Activated T-cell treated with anti-CD3 and anti-CD28 coated beads, Interleukin-2, amount 50 U/mL, for 24 hours (primary cell): ENCODE data around the gene GBGT1.

Experiments used
- DNase-seq: peaks from one replicate; pipeline ENCODE4 v3.0.0-alpha.2; 2020
- H3K27ac Mint-ChIP-seq: 2 replicates; pipeline ENCODE4 v1.8.0; 2020; ENCODE audit warnings: mild to moderate bottlenecking, mixed read lengths
- H3K27me3 Mint-ChIP-seq: 2 replicates; pipeline ENCODE4 v1.8.0; 2020; ENCODE audit warnings: mixed read lengths
- H3K36me3 Mint-ChIP-seq: 2 replicates; pipeline ENCODE4 v1.8.0; 2020; ENCODE audit warnings: low read depth, mixed read lengths
- H3K4me1 Mint-ChIP-seq: 2 replicates; pipeline ENCODE4 v1.8.0; 2020; ENCODE audit warnings: low read depth, mixed read lengths
- H3K4me3 Mint-ChIP-seq: 2 replicates; pipeline ENCODE4 v1.8.0; 2020; ENCODE audit warnings: mild to moderate bottlenecking, moderate library complexity, mixed read lengths
- H3K9me3 Mint-ChIP-seq: 2 replicates; pipeline ENCODE4 v1.8.0; 2020; ENCODE audit warnings: mixed read lengths

The GBGT1 gene

GRCh38 chr9:133146746-133147411 is 16.8 kb downstream of the GBGT1 start:
- H3K4me1 Mint-ChIP-seq, result peaks cover 65% of the 10 kb centered on the region
- H3K4me3 Mint-ChIP-seq, result peak overlapping the region; percentile 93
- DNase-seq, result no peak
- peak overlapping the region; percentile 95 for H3K27ac Mint-ChIP-seq
- H3K36me3 Mint-ChIP-seq, result peaks cover 31% of the 10 kb centered on the region
- H3K27me3 Mint-ChIP-seq, result no peaks in the 10 kb centered on the region
- no peaks in the 10 kb centered on the region for H3K9me3 Mint-ChIP-seq

DNA sequence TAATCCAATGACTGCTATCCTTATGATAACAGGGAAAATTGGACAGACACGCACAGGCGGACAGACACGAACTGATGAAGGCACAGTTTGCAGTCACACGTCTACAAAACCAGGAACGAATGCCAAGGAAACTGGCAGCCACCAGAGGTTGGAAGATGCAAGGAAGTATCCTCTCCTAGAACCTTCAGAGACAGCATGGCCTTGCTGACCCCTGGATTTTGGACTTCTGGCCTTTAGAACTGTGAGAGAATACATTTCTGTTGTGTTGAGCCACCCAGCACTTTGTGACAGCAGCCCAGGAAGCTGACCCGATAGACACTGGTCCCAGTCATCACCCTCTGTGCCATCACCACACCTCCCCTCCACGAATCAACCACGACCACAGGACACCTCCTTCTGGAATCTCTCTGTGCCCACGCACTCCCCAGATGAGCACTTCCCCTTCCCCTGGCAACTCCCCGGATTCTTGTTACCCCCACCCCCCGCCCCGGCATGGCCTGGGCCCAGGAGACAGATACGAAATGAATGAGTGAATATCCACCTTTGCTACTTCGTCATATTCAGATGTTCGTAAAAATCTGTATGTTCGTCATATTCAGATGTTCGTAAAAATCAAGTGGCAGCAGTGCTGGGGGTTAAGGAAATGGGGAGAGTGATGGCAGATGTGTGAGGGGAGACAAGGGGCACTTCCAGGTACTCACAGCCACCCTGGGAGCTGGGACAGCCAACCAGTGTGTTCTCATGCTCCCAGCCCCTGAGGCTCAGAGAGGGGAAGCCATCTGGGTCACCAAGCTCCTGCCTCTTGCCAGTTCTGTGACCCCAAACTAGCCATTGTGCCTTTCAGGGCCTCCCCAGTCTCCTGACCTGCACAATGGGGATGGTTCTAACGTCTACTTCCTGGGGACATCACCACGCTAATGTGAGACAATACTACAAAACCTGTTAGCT is 18.5 kb downstream of the GBGT1 start:
- peaks cover 31% of the 10 kb centered on the region for H3K36me3 Mint-ChIP-seq
- H3K27me3 Mint-ChIP-seq, result no peaks in the 10 kb centered on the region
- H3K4me3 Mint-ChIP-seq, result peak overlapping the region; percentile 61
- peaks cover 78% of the 10 kb centered on the region for H3K4me1 Mint-ChIP-seq
- no peaks in the 10 kb centered on the region for H3K9me3 Mint-ChIP-seq
- H3K27ac Mint-ChIP-seq, result peak overlapping the region; percentile 86
- DNase-seq, result no peak

- peaks cover 76% of the 10 kb centered on the region for H3K4me1 Mint-ChIP-seq
- H3K27me3 Mint-ChIP-seq, result no peaks in the 10 kb centered on the region
- H3K9me3 Mint-ChIP-seq, result no peaks in the 10 kb centered on the region
- peak overlapping the region; percentile 61 for H3K4me3 Mint-ChIP-seq
- peaks cover 34% of the 10 kb centered on the region for H3K36me3 Mint-ChIP-seq
- DNase-seq, result peak; percentile 88
- peak overlapping the region; percentile 86 for H3K27ac Mint-ChIP-seq
Measured at GRCh38 chr9:133144142-133144903, 19.4 kb downstream of the GBGT1 start.

GRCh38 chr9:133143639-133144141 is 20.0 kb downstream of the GBGT1 start:
- Mint-ChIP-seq H3K9me3 (no peaks in the 10 kb centered on the region), H3K27me3 (no peaks in the 10 kb centered on the region), H3K36me3 (peaks cover 38% of the 10 kb centered on the region), H3K4me3 (peak overlapping the region; percentile 61), H3K4me1 (peaks cover 80% of the 10 kb centered on the region), H3K27ac (peak overlapping the region; percentile 86)
- DNase-seq, result no peak

DNA sequence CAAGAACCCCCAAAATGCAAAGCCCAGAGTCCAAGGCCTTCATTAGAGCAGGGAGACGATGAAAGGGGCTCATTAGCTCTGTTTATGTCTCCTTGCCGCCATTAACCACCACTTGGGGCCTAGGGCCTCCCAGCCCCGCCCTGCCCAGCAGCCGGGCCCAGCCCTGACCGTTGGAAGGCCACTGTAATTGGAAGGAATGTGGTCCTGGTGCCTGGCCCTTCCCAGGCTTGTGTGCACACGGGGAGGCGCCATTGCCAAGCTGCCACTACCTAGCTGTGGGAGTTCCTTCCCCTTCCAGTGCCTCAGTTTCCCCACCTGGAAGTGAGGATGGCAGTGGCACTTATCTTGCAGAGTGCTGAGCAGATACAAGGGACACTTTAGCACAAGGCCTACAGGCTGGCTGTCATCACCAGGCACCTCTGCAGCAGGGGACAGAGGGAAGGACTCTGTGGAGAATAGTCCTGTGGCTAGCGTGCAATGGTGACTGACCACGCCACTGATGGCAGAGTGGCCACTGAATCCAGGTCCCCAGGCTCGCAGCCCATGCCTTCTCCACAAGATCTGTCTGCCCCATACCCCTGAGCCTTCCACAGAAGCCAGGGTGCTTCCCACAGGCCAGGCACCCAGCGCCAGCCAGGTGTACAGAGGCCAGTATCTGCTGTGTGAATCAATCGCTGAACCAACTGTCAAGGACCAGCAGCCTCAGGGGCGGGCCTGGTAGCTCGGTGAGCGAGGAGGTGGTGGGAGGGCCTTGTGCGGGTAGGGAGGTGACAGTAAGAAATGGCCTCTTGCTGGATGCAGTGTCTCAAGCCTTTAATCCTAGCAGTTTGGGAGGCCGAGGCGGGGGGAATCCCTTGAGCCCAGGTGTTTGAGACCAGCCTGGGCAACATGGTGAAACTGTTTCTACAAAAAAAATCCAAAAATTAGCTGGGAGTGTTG is 20.8 kb downstream of the GBGT1 start:
- Mint-ChIP-seq H3K27ac (peak overlapping the region; percentile 88), H3K27me3 (no peaks in the 10 kb centered on the region), H3K4me3 (peak overlapping the region; percentile 8), H3K9me3 (no peaks in the 10 kb centered on the region), H3K36me3 (peaks cover 32% of the 10 kb centered on the region), H3K4me1 (peaks cover 82% of the 10 kb centered on the region)
- DNase-seq, result no peak

DNA sequence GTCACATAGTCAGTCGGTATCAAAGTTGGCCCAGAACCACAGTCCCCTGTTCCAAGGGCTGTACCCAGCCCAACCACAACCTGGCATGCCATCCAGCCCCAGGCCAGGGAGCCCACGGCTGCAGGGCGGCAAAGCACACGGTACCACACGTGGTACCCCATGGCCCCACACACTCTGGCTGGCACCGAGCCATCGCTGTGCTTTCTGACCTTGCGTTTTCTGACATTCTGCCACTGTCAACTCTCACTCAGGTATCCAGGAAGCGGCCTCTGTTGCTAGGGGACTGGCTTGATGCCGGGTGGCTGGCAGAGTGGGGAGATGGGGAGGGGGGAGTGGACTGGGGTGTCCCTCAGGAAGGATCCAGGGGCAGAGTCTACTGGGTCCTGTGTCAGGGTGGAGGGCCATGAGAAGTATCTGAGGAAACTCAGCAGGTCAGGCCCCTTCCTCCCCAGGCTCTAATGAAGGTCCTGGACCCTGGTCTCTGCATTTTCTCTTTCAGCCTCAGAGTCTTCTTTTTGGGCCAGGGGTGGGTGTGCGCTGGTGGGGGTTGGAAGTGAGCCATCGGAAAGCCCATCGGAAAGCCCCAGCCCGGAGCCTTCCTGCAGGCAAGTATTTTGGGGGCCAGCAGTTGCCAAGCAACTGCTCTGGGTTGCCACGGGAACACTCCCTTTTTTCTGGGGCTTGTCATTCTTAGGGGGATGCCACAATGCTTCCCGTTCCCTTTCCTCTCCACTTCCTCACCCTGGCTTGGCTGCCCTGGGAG is 21.7 kb downstream of the GBGT1 start:
- H3K27ac Mint-ChIP-seq, result peak overlapping the region; percentile 88
- H3K27me3 Mint-ChIP-seq, result no peaks in the 10 kb centered on the region
- peaks cover 83% of the 10 kb centered on the region for H3K4me1 Mint-ChIP-seq
- no peaks in the 10 kb centered on the region for H3K9me3 Mint-ChIP-seq
- H3K36me3 Mint-ChIP-seq, result peaks cover 31% of the 10 kb centered on the region
- peak; percentile 66 for DNase-seq
- peak overlapping the region; percentile 8 for H3K4me3 Mint-ChIP-seq

- H3K4me1 Mint-ChIP-seq, result peaks cover 78% of the 10 kb centered on the region
- H3K4me3 Mint-ChIP-seq, result no peak overlapping the region
- DNase-seq, result no peak
Measured at GRCh38 chr9:133140606-133141005, 23.1 kb downstream of the GBGT1 start.

GRCh38 chr9:133140174-133140505 is 23.6 kb downstream of the GBGT1 start:
- Mint-ChIP-seq H3K4me3 (no peak overlapping the region), H3K4me1 (peaks cover 78% of the 10 kb centered on the region), H3K27me3 (no peaks in the 10 kb centered on the region), H3K36me3 (peaks cover 21% of the 10 kb centered on the region), H3K27ac (peak overlapping the region; percentile 52), H3K9me3 (no peaks in the 10 kb centered on the region)
- DNase-seq, result no peak

More at GRCh38 chr9:133140606-133141005, 23.1 kb downstream of the GBGT1 start:
- peaks cover 22% of the 10 kb centered on the region for H3K36me3 Mint-ChIP-seq
- H3K9me3 Mint-ChIP-seq, result no peaks in the 10 kb centered on the region
- H3K27ac Mint-ChIP-seq, result peak overlapping the region; percentile 88
- no peaks in the 10 kb centered on the region for H3K27me3 Mint-ChIP-seq

DNA sequence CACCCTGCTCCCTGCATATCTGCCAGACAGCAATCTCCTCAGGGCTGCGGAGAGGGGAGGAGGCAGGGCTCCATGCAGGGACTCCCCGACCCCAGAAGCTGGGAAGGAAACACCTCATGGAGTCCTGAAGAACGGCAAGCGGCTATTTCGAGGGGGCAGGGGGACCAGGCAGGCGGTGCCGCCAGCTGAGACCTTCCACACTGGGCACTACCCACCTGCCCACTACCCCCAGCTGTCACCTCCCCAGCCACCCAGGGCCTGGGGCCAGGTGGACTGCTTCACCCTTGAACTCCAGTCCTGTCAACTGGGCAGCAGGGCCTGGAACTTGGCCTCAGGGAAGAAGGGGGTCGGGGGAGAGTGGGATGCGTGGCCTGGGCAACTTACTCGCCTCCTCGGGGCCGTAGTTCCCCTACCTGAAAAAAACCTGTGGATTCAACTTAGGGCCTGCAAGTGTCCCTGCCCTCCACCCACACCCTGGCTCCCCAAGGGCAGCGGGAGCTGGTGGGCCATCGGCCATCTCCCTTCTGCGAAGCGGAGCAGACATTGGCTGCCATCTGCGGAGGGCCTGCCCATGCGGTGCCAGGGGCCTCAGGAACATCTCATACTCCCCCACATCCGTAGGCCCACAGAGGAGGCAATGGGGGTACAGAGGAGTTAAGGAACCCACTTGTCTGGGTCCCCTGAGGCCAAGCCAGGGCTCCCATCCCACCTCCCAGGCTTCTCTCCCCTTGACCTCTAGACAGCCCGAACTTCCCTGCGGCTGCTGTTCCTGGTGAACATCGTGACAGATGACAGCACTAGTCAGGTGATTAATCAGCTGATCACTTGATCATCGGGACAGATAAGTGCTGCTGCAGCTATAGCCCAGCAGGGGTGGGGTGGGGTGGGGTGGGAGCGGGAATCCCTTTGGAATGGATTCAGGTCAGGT is 24.2 kb downstream of the GBGT1 start:
- no peaks in the 10 kb centered on the region for H3K27me3 Mint-ChIP-seq
- no peak overlapping the region for H3K4me3 Mint-ChIP-seq
- H3K27ac Mint-ChIP-seq, result peak overlapping the region; percentile 74
- no peak for DNase-seq
- peaks cover 78% of the 10 kb centered on the region for H3K4me1 Mint-ChIP-seq
- H3K9me3 Mint-ChIP-seq, result no peaks in the 10 kb centered on the region
- H3K36me3 Mint-ChIP-seq, result peaks cover 22% of the 10 kb centered on the region

GRCh38 chr9:133137451-133138231 is 26.1 kb downstream of the GBGT1 start:
- DNase-seq, result no peak
- H3K4me3 Mint-ChIP-seq, result no peak overlapping the region

GRCh38 chr9:133135146-133135745 is 28.5 kb downstream of the GBGT1 start:
- Mint-ChIP-seq H3K27me3 (no peaks in the 10 kb centered on the region), H3K9me3 (no peaks in the 10 kb centered on the region), H3K4me3 (peak overlapping the region; percentile 48), H3K36me3 (peaks cover 38% of the 10 kb centered on the region), H3K4me1 (peaks cover 82% of the 10 kb centered on the region), H3K27ac (peak overlapping the region; percentile 99)
- DNase-seq, result peak; percentile 78

More at GRCh38 chr9:133137451-133138231, 26.1 kb downstream of the GBGT1 start:
- H3K9me3 Mint-ChIP-seq, result no peaks in the 10 kb centered on the region
- peaks cover 80% of the 10 kb centered on the region for H3K4me1 Mint-ChIP-seq
- H3K36me3 Mint-ChIP-seq, result peaks cover 20% of the 10 kb centered on the region
- peak overlapping the region; percentile 99 for H3K27ac Mint-ChIP-seq
- no peaks in the 10 kb centered on the region for H3K27me3 Mint-ChIP-seq
